ENCODE data around the gene SLC16A10. TPM values are rescaled to one million over a fixed set of nuclear protein-coding genes. Genes with fewer than 3 reads are reported as not detected.

The SLC16A10 gene
- total and polyA plus RNA-seq, 7 donors: under 0.01 to 1.2 (median 0.83) TPM

DNA sequence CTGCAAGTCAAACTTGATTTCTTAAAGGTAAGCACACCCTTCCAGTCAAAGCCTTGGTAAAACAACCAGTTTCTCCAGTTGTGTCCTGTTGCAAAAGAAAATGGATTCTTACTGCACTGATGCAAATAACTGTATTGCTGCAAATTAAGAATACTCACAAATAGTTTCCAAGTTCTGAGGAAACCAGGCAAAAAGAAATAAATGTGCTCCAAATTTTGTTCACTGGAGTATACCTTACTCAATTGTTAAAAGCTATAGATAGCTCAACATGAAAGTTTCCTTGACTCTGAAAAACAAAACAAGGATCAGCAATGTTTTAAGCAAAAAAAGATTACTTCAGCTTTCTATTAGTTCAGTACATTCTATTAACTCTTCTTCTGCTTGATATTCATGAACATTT is 75.2 kb downstream of the SLC16A10 start:
- no peaks in the 10 kb centered on the region for H3K27me3 ChIP-seq
- no peak overlapping the region for H3K27ac ChIP-seq
- H3K4me1 ChIP-seq: no peaks in the 10 kb centered on the region
- H3K36me3 ChIP-seq: no peaks in the 10 kb centered on the region
- H3K4me3 ChIP-seq: no peak overlapping the region
- intact Hi-C loops (cut with DNase I): no loop called here
- H3K9me3 ChIP-seq: peaks cover 0 to 4% (median 0%) of the 10 kb centered on the region in 4 donors
- DNase-seq: no peak
- TF ChIP-seq, protein P1, sequence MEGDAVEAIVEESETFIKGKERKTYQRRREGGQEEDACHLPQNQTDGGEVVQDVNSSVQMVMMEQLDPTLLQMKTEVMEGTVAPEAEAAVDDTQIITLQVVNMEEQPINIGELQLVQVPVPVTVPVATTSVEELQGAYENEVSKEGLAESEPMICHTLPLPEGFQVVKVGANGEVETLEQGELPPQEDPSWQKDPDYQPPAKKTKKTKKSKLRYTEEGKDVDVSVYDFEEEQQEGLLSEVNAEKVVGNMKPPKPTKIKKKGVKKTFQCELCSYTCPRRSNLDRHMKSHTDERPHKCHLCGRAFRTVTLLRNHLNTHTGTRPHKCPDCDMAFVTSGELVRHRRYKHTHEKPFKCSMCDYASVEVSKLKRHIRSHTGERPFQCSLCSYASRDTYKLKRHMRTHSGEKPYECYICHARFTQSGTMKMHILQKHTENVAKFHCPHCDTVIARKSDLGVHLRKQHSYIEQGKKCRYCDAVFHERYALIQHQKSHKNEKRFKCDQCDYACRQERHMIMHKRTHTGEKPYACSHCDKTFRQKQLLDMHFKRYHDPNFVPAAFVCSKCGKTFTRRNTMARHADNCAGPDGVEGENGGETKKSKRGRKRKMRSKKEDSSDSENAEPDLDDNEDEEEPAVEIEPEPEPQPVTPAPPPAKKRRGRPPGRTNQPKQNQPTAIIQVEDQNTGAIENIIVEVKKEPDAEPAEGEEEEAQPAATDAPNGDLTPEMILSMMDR (IDR thresholded peaks at IDR 0.05): no peak
- TF ChIP-seq POLR2A (IDR thresholded peaks at IDR 0.05): no peak
- no peak for TF ChIP-seq POLR2AphosphoS5 (IDR thresholded peaks at IDR 0.05)
- TF ChIP-seq EP300 (IDR thresholded peaks at IDR 0.05): no peak

DNA sequence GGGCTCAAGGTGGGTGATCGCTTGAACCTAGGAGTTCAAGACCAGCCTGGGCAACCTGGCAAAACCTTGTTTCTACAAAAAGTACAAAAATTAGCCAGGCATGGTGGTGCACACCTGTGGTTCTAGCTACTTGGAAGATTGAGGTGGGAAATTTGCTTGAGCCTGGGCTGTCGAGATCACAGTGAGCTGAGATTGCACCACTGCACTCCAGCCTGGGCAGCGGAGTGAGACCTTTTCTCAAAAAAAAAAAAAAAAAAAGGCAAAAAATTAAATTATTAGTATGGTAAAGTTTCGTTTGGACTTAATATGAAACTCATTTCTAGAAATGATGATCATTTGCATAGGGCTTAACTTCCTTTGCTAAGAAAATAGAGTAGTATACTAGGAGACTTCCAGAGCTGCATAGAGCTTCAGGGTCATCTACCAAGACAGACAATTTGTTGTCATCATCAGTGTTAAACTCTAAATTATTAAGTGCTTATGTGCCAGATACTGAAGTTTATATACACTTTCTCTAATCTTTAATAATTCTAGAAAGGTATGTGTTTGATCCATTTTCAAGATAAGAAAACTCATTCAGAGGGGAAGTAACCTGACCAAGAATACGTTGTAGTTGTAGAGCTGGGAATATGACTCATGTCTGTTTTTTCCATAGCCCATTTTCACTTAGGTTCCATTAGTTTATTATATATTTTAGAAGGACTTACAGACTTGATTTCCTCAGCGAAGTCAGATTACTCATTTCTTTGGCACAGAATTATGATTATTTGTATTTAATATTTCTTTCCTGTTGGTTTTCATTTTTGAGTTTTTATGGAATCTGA is 84.5 kb downstream of the SLC16A10 start:
- TF ChIP-seq POLR2A (IDR thresholded peaks at IDR 0.05) (no peak), POLR2AphosphoS5 (IDR thresholded peaks at IDR 0.05) (no peak), EP300 (IDR thresholded peaks at IDR 0.05) (no peak)
- TF ChIP-seq, protein P1 (IDR thresholded peaks at IDR 0.05): no peak
- H3K36me3 ChIP-seq: no peaks in the 10 kb centered on the region

DNA sequence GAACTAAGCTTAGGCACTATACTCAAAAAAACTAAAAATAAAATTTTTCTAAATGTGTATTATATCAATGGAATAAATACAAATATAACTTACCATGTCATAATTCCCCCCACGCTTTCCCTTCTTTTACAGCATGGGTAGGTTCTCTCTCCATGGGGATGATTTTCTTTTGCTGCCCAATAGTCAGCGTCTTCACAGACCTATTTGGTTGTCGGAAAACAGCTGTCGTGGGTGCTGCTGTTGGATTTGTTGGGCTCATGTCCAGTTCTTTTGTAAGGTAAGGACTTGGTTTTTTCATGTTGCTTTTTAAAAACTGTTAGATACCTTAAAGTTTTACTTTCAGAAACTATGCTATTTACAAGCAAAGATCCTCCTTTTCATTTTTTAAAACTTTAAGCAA is 85.3 kb downstream of the SLC16A10 start:
- H3K4me3 ChIP-seq: no peak overlapping the region
- no peak for DNase-seq
- no peaks in the 10 kb centered on the region for H3K27me3 ChIP-seq
- no peak overlapping the region for H3K27ac ChIP-seq
- no peaks in the 10 kb centered on the region for H3K4me1 ChIP-seq
- H3K9me3 ChIP-seq: no peaks in the 10 kb centered on the region
- intact Hi-C loops (cut with DNase I): no loop called here
- H3K36me3 ChIP-seq: no peaks in the 10 kb centered on the region
- 88 to 92% methylated on average over 4 of the region's 4 CpGs for WGBS, 2 donors
- TF ChIP-seq EP300 (IDR thresholded peaks at IDR 0.05) (no peak), POLR2AphosphoS5 (IDR thresholded peaks at IDR 0.05) (no peak), POLR2A (IDR thresholded peaks at IDR 0.05) (no peak)
- TF ChIP-seq, protein P1 (IDR thresholded peaks at IDR 0.05): no peak

More for the DNA sequence above, 84.5 kb downstream of the SLC16A10 start:
- intact Hi-C loops (cut with DNase I): no loop called here
- Histone ChIP-seq H3K27ac (no peak overlapping the region), H3K4me3 (no peak overlapping the region), H3K9me3 (no peaks in the 10 kb centered on the region), H3K27me3 (no peaks in the 10 kb centered on the region), H3K4me1 (no peaks in the 10 kb centered on the region)
- no peak for DNase-seq
- 75 to 86% methylated on average over 6 of the region's 6 CpGs for WGBS, 2 donors

DNA sequence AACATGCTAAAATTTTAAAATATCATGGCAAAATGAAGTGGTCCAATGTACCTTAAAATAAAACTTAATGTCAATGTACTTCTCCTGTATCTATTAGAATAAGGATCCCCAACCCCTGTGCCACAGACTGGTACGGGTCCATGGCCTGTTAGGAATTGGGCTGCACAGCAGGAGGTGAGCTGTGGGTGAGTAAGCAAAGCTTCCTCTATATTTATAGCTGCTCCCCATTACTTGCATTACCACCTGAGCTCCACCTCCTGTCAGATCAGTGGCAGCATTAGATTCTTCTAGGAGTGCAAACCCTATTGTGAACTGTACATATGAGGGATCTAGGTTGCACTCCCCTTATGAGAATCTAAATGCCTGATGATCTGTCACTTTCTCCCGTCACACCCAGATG is 86.0 kb downstream of the SLC16A10 start:
- Histone ChIP-seq H3K4me1 (no peaks in the 10 kb centered on the region), H3K4me3 (no peak overlapping the region), H3K27ac (no peak overlapping the region), H3K36me3 (no peaks in the 10 kb centered on the region), H3K27me3 (no peaks in the 10 kb centered on the region), H3K9me3 (no peaks in the 10 kb centered on the region)
- no peak for DNase-seq
- TF ChIP-seq POLR2AphosphoS5 (IDR thresholded peaks at IDR 0.05) (no peak), POLR2A (IDR thresholded peaks at IDR 0.05) (no peak), EP300 (IDR thresholded peaks at IDR 0.05) (no peak)
- TF ChIP-seq, protein P1 (IDR thresholded peaks at IDR 0.05): no peak
- intact Hi-C loops (cut with DNase I): no loop called here
- WGBS, 2 donors: 90 to 92% methylated on average over 2 of the region's 2 CpGs

All from sigmoid colon (tissue), 7 donors.